Heart left ventricle (tissue), 16 donors: Measurements from ENCODE around the gene ARHGAP44. TPM values are rescaled to one million over a fixed set of nuclear protein-coding genes. Genes with fewer than 3 reads are reported as not detected.

Source experiments
- ATAC-seq, 4 donors: fragments of 200-7000 bp; cut with Tn5 transposase; one replicate each; pipeline ENCODE4 v1.9.1; 2020 to 2022; ENCODE audit warnings: moderate library complexity in 4 of 4, mild to moderate bottlenecking in 3 of 4, moderate number of reproducible peaks in 1 of 4
- DNase-seq, 5 donors: peaks; one replicate each; pipeline ENCODE4 v3.0.0-alpha.2; 2020
- H3K27ac ChIP-seq, 12 donors: fragments of 200-600 bp; sonication (generic) in 4 of 12; one replicate each; pipeline versions ENCODE4 v1.5.0 to v1.8.0; 2016 to 2022; ENCODE audit warnings: mild to moderate bottlenecking in 2 of 12
- H3K27me3 ChIP-seq, 9 donors: fragments of 200-600 bp; sonication (generic) in 2 of 9; one replicate each; pipeline versions ENCODE4 v1.5.1 to v1.8.0; 2016 to 2022; ENCODE audit warnings: mild to moderate bottlenecking in 3 of 9
- H3K36me3 ChIP-seq, 9 donors: fragments of 200-600 bp; sonication (generic) in 2 of 9; one replicate each; pipeline versions ENCODE4 v1.5.0 to v1.8.0; 2018 to 2022; ENCODE audit warnings: mild to moderate bottlenecking in 2 of 9
- H3K4me1 ChIP-seq, 12 donors: fragments of 200-600 bp; sonication (generic) in 4 of 12; one replicate each; pipeline versions ENCODE4 v1.5.0 to v1.8.0; 2016 to 2022; ENCODE audit warnings: mild to moderate bottlenecking in 3 of 12
- H3K4me3 ChIP-seq, 12 donors: fragments of 200-600 bp; sonication (generic) in 4 of 12; one replicate each; pipeline versions ENCODE4 v1.5.0 to v1.8.0; 2017 to 2022; ENCODE audit warnings: mild to moderate bottlenecking in 9 of 12, moderate library complexity in 4 of 12
- H3K9me3 ChIP-seq, 12 donors: fragments of 200-600 bp; sonication (generic) in 4 of 12; one replicate each; pipeline versions ENCODE4 v1.5.0 to v1.8.0; 2016 to 2022; ENCODE audit warnings: mild to moderate bottlenecking in 1 of 12
- POLR2A ChIP-seq, 2 donors: fragments of 450-650 bp; IDR thresholded peaks; one replicate each; pipeline ENCODE4 v1.6.1; 2017; ENCODE audit warnings: antibody characterized with exemption in 2 of 2, mild to moderate bottlenecking in 2 of 2, moderate library complexity in 2 of 2
- WGBS, 4 donors: extraction: QIAGEN DNeasy Blood & Tissue Kit in 2 of 4; methylation state at CpG; one replicate each; pipeline versions ENCODE4 v1.1.5 to v1.1.7; 2013 to 2018; 5-methylcytosine and 5-hydroxymethylcytosine counted together
- intact Hi-C, 10 donors: fragments of 100-400 bp; cut with DNase I; formaldehyde crosslinking; loops; one replicate each; pipeline versions ENCODE4 v1.11.1 to v1.14.2; 2022
- microRNA counts, 2 donors: library from miRNA; unstranded; fragments of <30 nt; microRNA quantifications; one replicate each; lab custom pipeline; 2016
- microRNA-seq, 4 donors: library from miRNA; unstranded; fragments of <30 nt; microRNA quantifications; one replicate each; pipeline versions ENCODE4 to v1.2.0, GENCODE V29; 2017 to 2020
- polyA plus RNA-seq, 2 donors: library from polyadenylated mRNA; stranded (reverse); fragments of 200-250 nt; gene quantifications; one replicate each; pipeline ENCODE4 v1.2.3, GENCODE V29; 2013
- total RNA-seq, 9 donors: library from RNA; depleted of rRNA in 2 of 9; stranded (reverse); fragments of >200 nt in 2 of 9; fragmentation: NEBNext Ultra II Directional in 3 of 9; extraction: Animal tissue kit (Norgen Biotek cat#: 25700) in 3 of 9; gene quantifications; one replicate each; pipeline versions ENCODE4 v1.1.0 to v1.2.4, GENCODE V29; 2016 to 2023
- donor health status: ischemic (EF 13 %, LVEDD 7.1; RV severe dilation, severe dysfunction).
- donor health status: healthy with polysubstance abuse.
- donor health status: DM: no; HTN: yes; CAD: no.
- donor health status: DM: no; HTN: no; CAD: no.
- donor health status: ischemic (EF 25% LVEDD 6.9; RV normal size, moderate dysfunction).
- donor health status: ischemic (EF 25% LVEDD 5.7; RV mildly dilated, moderate dysfunction).
- donor health status: healthy.
- donor health status: DM: yes; HTN: yes; CAD: no.
- donor health status: ischemic (EF 35%, LVEDD 5.7; RV mildly dilated, moderate dysfunction).
- donor health status: nonischemic (EF 11% LVEDD 7.7; RV severe dilation, severe dysfunction).
- donor health status: DM: yes; HTN: yes; CAD: no.
- donor health status: PGD.
- donor health status: ischemic (EF 29% LVEDD 5.4; RV normal size, mild dysfunction).
- donor health status: nonischemic (EF 23%, LVEDD 6.1; RV moderate dilation, normal function).

ARHGAP44 gene
- total and polyA plus RNA-seq, 11 donors: 4.3 to 15.7 (median 8.6) TPM

DNA sequence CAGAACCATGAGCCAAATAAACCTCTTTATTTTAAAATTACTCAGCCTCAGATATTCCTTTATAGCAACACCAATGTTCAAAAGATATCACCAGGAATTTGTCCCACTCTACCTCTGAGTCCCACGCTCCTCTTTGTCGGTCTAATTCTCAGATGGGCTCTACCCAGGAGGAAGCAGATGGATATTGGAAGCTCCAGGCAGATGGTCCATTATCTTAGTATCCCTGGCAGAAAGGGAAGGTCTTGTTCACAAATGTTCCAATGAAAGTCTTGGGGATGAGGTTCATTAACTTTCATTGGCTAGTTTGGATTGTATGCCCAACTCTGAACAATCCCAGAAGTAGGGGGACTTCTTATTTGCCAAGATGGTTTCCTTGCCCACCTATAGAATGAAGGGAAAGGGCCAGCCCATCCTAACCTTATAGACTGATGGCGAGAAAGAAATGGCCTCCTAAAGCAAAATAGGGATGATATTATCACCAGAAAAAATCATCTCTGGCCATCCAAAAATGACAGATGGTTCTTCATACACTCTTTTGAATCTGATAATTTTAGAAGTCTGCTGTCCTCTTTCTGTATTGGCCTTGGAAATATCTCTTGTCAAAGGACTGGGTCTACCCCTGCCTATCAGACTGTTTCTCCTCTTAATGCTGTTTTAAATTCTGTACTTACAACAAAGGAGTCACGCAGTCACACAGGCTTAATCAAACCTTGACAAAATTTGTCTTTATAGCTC is 249.8 kb downstream of the ARHGAP44 start:
- Histone ChIP-seq H3K4me3 (no peak overlapping the region), H3K36me3 (no peaks in the 10 kb centered on the region), H3K9me3 (peaks cover 0 to 27% (median 5%) of the 10 kb centered on the region in 12 donors), H3K27me3 (peaks cover 0 to 22% (median 5%) of the 10 kb centered on the region in 9 donors), H3K4me1 (no peaks in the 10 kb centered on the region), H3K27ac (no peak overlapping the region)
- no peak for ATAC-seq
- intact Hi-C loops: loop anchor here in 1 of 10 donors (10.0 kb wide), 1 partner anchor 1266 kb away; the partner anchor contains the start of gene HS3ST3B1
- TF ChIP-seq POLR2A (IDR thresholded peaks at IDR 0.05): no peak
- DNase-seq: no peak
- WGBS, 4 donors: 85 to 91% (median 88%) methylated on average over 4 of the region's 4 CpGs

MicroRNA genes within 50 kb of the gene (microRNA counts, 767-probe panel; counts per million panel counts)
- 0 to 71.6 counts per million in 2 donors for microRNA hsa-miR-1269b (lab: Ali Mortazavi, UCI)

Small RNA genes within 50 kb of the gene (microRNA-seq; reads per million reads assigned to microRNA genes)
- 0 reads per million in 4 donors for gene MIR1269B

Other genes with a start within 250 kb of the ARHGAP44 start
- 10 to 100 TPM; 28.7 to 77.2 (median 47.1) TPM for gene MYOCD, start 123.6 kb upstream of the ARHGAP44 start, total RNA-seq
- gene MYOCD, start 123.6 kb upstream of the ARHGAP44 start, polyA plus RNA-seq: 10 to 100 TPM; 12.9 to 24.6 TPM
- gene ELAC2, start 228.5 kb downstream of the ARHGAP44 start, total RNA-seq: 100 to 1,000 TPM in 1 of 9 donors, 10 to 100 TPM in 8; 48.6 to 114 (median 68.3) TPM
- 10 to 100 TPM; 28.2 to 66.3 TPM for gene ELAC2, start 228.5 kb downstream of the ARHGAP44 start, polyA plus RNA-seq